HG03039 (cell line): ENCODE data around the gene CHL1.

ENCODE experiments used
- ATAC-seq: cut with Tn5 transposase; IDR thresholded peaks from one replicate; pipeline ENCODE4 v1.9.1; 2021; ENCODE audit warnings: mild to moderate bottlenecking, moderate library complexity; ENCODE audit not compliant: unreplicated experiment

CHL1 gene

DNA sequence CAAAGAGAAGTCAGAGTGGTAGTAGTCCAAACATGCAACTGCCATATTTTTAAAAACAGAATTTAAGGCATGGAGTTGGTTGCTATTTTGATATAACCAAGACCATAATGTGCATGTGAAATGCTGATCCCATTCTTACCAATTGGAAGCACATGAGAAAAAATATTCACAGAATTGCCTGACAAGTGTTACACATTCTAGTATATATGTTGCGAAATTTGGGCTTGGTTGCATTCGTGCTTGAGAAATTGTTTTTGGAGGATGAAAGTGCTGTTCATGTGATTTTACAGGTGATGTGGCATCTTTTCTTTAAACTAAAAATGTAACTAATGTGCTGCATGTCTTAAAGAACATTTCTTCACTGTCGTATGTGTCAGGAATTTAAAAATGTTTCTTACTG lies 199.7 kb downstream of the CHL1 start:
- no peak for ATAC-seq

DNA sequence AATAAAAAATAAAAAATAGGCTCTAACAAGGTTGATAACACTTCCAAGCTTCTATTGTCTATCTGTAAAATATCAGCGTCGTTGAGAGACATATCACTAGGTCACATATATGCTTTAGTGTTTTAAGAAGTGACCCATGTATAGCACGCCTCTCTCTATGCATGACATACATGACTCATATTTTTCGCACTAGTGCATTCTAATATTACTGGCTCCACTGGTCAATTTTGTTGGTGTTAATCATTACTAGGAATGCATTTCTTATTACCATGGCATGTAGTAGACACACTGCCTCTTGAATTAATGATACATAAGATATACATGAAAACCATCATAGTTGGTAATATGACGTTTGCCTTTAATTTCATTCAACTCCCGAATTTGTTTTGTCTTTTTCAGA lies 203.1 kb downstream of the CHL1 start:
- ATAC-seq, result no peak

DNA sequence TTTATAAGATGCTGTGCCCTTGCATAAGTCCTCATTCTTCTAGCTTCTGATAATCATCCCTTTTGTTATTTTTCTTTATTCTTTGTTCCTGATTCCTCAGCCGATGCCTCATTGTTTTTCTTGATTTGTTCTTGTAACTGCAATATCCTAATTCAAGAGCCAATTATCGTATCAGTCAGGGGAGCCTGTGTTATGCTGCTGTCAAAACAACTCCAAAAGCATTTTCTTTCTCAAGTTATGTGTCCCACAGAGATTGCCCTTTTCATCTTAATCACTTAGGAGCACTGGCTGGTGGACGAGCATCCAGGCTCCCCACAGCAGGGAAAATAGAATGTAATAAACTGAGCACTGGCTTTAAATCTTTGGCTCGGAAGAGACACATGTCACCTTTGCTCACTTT lies 207.3 kb downstream of the CHL1 start:
- no peak for ATAC-seq

DNA sequence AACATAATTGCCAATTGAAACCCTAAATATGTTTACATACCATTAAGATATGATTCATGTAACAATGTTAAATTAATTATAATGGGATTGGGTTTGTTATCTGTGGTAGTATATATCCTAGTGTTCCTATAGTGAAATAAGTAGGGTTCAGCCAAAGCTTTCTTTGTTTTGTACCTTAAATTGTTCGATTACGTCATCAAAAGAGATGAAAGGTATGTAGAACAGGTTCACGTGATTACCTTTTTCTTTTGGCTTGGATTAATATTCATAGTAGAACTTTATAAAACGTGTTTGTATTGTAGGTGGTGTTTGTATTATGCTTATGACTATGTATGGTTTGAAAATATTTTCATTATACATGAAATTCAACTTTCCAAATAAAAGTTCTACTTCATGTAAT lies 212.4 kb downstream of the CHL1 start:
- ATAC-seq, result no peak

DNA sequence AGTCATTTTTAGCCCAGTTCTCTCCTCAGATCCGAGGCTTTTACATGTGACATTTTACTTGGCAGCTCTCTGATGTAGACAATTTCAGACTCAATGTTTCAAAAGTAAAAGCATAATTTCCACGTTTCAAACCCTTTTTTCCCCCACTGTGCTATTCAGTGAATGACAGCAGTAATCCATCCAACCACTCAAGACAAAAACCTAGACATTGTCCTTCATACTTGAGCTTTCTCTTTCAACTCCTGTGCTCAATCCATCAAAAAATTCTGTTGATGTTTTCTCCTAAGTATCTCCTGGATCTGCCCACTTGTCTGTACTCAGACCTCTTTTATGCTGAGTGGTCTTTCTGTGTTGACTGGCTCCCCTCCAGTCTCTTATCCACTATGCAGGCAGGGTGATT lies 214.7 kb downstream of the CHL1 start:
- ATAC-seq, result no peak

DNA sequence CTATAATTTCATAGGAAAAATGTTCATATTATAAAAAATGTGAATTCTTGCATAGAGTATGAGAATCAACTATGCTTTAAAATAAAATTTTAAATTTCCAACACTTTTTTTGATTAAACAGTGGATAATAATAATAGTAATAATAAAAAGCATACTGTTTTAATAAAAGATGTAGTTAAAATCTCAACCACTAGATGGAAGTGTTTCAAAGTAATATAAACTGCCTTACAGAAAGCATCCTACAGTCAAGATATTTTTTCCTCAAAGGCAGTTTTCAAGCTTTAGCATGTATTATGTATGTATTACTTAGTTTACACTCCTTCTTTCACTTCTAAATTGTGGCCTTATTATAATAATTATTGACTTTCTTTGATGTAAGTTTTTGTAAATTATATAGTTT lies 217.5 kb downstream of the CHL1 start:
- no peak for ATAC-seq

DNA sequence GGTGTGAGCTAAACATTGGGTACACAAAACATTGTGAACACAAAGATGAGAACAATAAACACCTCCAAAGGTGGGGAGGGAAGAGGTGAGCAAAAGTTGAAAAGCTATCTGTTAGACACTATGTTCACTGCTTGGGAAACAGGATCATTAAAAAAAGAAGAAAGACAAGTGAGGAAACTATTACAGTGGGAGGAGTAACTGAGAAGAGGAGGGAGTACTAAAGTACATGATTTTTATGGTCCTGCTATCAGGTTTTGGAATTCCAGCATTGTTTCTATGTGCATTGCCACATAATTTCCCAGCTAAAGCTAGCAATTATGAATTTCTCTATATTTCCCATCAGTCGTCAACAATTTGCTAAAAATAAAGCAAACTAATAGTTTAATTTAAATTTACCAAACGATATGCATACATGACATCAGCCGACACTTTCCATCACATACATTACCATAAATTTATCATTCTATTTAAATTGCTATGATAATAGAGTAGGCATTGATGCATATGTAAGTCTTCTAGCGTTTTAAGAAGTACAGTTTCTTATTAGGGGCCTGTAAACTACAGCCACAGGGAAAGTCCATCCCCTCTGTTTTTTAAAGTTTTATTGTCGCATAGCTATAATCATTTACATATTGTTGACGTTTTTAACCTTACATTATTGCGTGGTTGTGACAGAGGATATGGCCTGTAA lies 221.8 kb downstream of the CHL1 start:
- no peak for ATAC-seq

DNA sequence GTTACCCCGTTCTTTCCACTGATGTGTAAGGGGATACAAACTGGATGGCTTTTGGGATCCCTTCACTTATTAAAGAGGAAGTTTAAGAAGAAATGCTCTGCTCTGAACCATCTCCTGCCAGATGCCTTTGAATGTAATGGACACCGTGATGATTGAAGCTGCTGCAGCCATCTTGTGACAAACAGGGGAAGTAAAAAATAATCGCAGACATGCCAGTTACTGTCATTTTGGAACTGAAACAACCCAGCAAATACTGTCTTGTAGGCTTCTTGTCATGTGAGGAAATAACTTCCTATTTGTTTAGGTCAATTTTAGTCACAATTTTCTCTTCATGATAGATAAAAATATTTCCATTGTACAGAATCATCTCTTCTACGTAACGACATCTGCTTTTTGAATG lies 224.0 kb downstream of the CHL1 start:
- peak; percentile 69 for ATAC-seq

DNA sequence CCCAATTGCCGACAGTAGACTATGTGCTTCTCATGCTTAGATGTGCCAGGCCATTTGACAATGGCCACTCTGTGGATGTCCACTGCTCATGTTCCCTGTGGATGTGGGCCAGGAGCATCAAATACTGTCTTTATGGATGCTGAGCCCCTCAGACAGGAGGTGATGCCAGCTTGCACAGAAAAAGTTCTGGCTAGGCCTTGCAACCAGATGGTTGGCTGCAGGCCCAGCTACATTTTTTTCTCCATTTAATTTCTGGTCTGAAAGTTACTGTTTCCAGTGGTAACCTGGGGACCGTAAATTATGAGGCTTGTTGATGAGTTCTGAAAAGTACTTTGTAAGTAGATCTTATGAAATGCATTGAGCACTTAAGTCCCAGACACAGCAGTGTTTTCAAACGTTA lies 228.5 kb downstream of the CHL1 start:
- no peak for ATAC-seq

DNA sequence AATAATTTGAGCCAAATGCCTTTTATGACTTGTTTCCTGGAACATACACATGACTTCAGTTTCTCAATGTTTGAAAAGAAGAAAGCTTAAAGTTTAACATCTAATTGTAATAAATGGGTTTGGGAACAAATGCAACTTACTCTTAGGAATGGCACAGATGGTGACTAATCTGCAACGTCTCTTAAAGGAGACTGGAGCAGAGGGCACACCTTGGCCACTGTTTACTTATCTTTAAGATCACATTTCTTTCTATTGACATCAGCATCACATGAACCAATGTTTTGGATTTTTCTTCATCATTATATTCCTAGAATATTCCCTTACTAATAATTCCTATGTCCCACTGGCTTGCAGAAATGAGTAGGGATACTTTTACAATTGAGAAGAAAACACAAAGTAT lies 229.5 kb downstream of the CHL1 start:
- ATAC-seq, result no peak

DNA sequence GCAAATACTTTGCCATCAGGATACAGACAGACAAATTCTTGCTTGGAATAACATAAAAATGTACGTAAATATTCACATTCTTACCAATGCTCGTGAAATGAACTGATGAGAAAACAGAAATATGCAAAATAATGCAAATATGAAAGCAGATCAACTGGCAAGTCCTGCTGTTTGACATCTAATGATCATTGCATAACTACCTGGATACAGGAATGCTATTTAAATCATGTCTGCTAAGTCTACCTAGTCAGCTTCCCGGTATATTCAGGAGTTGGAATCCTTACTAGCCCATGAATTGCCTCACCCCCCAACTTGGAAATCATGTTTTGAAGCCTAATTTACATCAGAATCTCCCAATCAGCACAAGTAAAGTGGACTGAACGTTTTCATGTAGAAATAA lies 230.6 kb downstream of the CHL1 start:
- no peak for ATAC-seq

DNA sequence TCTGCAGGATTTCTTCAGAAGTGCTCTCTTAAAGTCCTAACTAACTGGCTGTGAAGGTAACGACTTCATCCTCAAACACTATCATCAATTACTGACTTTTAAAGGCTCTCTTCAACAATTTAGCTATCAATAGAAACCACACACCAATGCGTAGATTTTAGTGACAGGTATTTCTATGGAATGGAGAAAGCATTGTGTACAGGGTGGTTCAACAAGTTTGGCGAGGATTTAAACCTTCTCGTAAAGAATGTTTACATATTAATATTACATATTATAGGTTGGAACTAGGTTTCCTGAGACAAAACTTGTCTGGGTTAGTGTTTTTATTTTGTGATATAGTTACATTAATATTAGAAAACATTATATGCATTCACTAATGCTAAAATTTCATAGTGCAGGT lies 233.6 kb downstream of the CHL1 start:
- ATAC-seq, result no peak

DNA sequence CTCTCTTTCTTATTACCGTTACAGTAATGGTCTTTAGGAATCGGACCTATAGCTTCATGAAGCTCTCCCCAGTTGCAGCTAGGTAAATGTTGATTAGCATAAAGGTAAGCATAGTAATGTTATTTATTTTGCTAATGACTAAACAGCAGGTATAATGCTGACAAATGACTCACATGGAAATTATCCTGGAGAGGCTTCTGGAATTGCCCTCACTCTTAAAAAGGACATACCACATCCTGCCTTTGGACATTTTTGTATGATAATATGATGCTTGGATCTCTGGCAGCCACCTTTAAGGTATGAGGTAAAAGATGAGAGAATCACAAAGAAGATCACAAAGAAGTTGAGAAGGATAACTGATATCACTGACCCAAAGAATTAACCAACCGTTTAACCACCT lies 238.6 kb downstream of the CHL1 start:
- no peak for ATAC-seq

DNA sequence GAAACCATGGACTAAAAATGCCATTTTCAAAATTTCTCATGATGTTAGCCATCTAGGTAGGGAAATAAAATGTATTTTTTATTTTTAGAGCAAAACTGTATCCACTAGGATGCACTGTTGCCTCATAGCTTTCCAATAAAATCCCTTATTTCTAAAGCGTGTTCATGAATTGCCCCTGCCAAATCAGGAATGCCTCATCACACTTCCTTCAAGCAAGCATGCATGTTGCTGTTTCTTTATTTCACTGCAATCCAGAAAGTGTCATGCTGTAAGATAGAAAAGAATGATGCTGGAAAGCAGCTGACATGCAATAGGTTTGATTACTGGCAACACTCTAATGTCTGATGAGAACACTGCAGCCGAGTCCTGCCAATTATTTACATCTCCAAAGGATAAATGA lies 239.5 kb downstream of the CHL1 start:
- no peak for ATAC-seq

DNA sequence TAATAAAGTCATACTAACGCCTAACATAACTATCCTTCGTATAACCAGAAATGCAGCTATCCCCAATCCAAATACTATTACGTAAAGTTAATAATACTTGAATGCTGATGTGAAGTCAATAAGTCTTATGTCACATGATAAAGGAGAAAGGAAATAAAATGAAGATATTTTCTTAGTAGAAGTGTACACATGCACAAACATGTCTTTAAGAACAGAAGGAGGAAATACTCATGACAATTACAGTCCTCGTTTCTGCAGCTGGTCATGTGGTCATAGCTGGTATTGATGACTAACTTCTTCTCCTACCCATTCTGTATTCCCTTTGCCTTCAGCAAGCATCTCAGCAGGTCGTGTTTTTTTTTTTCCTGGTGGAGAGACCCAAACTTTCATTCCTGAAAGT lies 244.3 kb downstream of the CHL1 start:
- no peak for ATAC-seq

DNA sequence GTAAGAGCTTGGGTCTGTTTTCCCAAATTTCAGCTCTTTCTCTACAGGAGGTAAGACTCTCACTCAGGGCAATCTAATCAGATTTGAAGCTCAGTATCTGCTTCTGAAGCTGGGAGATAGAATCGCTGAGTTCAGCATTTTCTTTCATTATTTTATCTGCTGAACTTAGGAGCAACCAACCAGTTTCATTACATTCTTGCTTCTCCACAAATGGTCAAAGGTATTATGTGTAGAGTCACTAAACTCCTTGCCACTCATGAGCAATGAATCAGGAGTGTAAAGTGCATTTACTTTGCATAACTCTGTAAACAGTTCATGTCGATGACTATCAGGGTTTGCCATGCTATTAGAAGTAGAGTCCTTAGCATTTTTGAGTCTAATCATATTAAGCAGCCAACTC lies 249.4 kb downstream of the CHL1 start:
- ATAC-seq, result no peak

DNA sequence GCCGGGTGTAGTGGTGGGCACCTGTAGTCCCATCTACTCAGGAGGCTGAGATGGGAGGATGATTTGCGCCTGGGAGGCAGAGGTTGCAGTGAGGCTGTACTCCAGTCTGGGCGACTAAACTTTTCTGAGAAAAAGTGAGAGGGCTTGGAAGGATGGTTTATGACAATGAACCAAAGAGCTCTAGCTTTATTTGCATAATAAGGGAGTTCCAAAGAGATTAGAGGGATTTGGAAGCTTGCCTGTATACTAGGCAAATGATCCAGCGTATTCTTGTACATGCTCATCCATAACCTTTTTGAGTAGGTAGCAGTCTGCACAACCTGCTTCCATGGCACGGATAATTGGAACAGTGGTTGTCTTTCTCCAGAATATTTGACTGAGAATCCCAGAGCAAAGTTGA lies 251.1 kb downstream of the CHL1 start:
- ATAC-seq, result no peak

DNA sequence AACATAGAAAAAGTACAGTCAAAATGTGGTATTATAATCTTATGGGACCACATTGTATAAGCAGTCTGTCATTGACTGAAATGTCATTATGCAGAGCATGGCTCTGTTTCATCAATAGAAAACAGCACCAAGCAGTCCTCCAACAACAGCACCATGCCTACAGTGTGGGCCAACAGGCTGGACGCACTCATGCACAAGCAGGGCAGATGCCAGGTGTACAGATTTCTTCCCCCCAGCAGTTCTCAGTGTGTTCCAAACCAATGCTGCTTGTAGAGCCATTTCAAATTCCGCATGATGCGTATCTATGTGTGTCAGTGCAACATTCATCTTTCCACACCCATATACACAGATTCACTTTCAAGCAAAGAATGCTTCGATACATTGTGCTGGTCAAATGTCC lies 253.1 kb downstream of the CHL1 start:
- ATAC-seq, result no peak

DNA sequence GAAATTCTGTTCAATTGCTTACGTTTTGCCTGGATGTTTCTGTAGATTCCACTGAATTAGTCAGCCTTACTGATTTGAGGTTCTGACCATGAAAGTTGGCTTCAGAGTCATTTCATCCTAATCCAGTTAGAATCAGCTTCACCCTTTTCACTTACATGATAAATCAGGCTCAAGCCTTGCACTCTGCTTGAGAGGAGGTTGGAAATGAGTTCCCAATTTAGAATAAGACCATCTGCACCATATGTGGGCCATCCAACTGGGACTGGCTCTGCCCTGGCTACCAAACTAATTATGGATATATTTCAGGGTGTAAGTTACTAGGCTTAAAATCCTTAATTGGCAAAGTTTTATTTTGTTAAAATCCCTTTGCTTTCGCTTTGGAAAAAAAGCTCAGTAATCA lies 255.7 kb downstream of the CHL1 start:
- ATAC-seq, result no peak

DNA sequence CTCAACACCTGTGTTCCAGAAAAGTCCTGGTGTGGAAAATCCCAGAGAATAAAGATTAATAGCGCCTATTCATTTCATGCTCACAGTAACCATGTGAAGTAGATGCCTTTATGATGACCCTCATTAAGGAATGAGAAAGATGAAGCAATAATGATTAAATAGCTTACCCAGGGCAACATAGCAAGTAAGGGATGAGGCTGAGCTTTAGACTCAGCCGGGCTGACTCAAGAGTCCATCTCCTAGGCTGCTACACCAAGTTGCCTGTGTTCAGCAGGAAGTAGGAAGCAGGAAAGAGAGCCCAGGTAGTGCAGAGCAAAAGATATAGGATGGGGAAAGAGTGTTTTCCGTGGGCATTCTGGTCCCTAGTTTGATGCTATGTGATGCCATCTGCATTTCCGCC lies 256.5 kb downstream of the CHL1 start:
- no peak for ATAC-seq

DNA sequence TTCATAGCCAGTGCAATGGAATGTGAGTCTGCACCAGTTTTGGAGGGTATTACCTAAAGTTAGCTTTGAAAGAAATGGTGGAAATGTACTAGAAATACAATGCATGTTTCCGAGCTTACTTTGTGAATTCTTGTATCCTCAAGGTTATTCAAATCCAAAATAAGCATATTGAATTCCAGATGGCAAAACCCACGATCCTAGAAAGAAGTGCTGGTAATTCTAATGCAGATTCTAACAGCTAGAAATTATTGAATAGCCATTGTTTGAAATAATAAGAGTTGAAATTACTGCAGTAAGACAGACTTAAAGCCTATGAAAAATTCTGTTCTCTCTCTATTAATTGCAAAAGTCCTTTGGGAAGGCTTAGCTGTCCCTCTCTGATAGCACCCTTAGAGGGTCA lies 258.4 kb downstream of the CHL1 start:
- no peak for ATAC-seq

DNA sequence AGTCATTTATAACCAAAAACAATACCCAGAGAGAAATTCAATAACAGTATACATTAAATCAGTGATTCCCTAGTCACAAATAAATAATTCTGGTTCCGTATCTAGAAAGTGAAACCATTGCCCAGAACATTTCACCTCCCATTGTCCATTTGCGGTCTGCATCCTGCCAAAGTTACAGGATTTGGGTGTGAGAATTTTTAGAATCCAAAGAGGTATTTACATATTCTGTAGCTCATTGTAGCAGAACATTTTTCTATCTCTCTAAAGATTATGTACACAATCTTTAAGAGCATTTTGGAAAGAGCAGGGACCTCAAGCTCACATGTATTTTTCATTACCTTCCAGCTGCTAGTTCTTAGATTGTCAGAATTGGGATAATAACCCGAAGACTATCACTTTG lies 261.6 kb downstream of the CHL1 start:
- no peak for ATAC-seq

DNA sequence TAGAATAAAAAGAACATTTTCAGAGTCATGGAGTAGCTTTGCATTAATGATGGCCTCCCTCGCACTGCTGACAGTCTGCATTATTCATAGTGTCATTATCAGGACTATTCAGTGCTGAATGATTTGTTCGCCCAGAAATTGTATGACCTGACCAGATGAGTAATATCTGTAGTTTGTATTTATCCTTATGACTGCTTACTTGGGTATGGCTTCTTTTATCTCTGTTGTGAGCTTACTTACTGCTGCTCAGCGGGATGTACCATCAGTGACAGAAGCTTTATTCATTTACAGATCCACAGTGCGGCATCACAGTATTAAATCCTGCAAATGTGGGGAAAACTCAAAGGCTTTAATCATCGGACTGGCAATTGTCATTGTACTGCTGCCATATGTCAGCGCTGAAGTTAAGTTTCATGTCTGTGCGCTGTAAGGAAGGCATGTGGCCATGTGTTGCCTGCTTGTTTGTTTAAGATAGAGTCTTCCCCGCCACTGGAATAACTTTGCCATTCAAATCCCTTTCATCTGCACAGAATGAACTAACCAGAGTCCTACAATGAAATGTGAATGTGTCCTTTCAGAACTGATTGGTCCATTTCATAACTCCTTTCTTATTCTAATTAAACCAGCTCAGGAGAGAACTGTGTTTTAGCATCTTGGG lies 262.2 kb downstream of the CHL1 start:
- ATAC-seq, result no peak
